WTC11 (cell line): ENCODE measurements around the gene PIGO. TPM values are rescaled to one million over a fixed set of nuclear protein-coding genes. Genes with fewer than 3 reads are reported as not detected.

ENCODE experiments used
- AR ChIP-seq: fragments of 250-450 bp; sonication (Bioruptor Pico); IDR thresholded peaks from 2 replicates; pipeline ENCODE4 v1.9.0; 2021; ENCODE audit warnings: mild to moderate bottlenecking
- ATF3 ChIP-seq: sonication (generic); formaldehyde crosslinking; conservative IDR thresholded peaks from 2 replicates; pipeline ENCODE4 v1.8.1; 2022; ENCODE audit warnings: mild to moderate bottlenecking, missing genetic modification reagents
- CREB1 ChIP-seq: sonication (generic); formaldehyde crosslinking; IDR thresholded peaks from 2 replicates; pipeline ENCODE4 v1.8.0; 2023; ENCODE audit warnings: mild to moderate bottlenecking, missing genetic modification reagents
- CREM ChIP-seq: sonication (generic); formaldehyde crosslinking; IDR thresholded peaks from 2 replicates; pipeline ENCODE4 v1.8.1; 2022; ENCODE audit warnings: mild to moderate bottlenecking, missing genetic modification reagents, moderate library complexity
- CTCF ChIP-seq: fragments of 200-600 bp; IDR thresholded peaks from 2 replicates; pipeline ENCODE4 v1.8.0; 2022; ENCODE audit warnings: antibody characterized with exemption
- E2F4 ChIP-seq: sonication (generic); formaldehyde crosslinking; IDR thresholded peaks from 2 replicates; pipeline ENCODE4 v1.8.1; 2022; ENCODE audit warnings: low read depth, mild to moderate bottlenecking, moderate library complexity, missing genetic modification reagents, borderline replicate concordance
- ERG ChIP-seq: fragments of 250-450 bp; sonication (Bioruptor Pico); IDR thresholded peaks from 2 replicates; pipeline ENCODE4 v1.8.0; 2021; ENCODE audit warnings: mild to moderate bottlenecking
- FOXP4 ChIP-seq: sonication (generic); formaldehyde crosslinking; IDR thresholded peaks from 2 replicates; pipeline ENCODE4 v1.8.0; 2022; ENCODE audit warnings: mild to moderate bottlenecking, missing genetic modification reagents
- HMGXB4 ChIP-seq: sonication (generic); formaldehyde crosslinking; IDR thresholded peaks from 2 replicates; pipeline ENCODE4 v1.8.1; 2023; ENCODE audit warnings: mild to moderate bottlenecking, moderate library complexity, missing genetic modification reagents
- IRF1 ChIP-seq: sonication (generic); formaldehyde crosslinking; IDR thresholded peaks from 2 replicates; pipeline ENCODE4 v1.8.0; 2023; ENCODE audit warnings: missing genetic modification reagents
- IRF2 ChIP-seq: sonication (generic); formaldehyde crosslinking; IDR thresholded peaks from 2 replicates; pipeline ENCODE4 v1.8.0; 2022; ENCODE audit warnings: low read depth, missing genetic modification reagents, borderline replicate concordance
- MAX ChIP-seq: sonication (generic); formaldehyde crosslinking; IDR thresholded peaks from 2 replicates; pipeline ENCODE4 v1.8.0; 2022; ENCODE audit warnings: mild to moderate bottlenecking, missing genetic modification reagents
- NR1H2 ChIP-seq: sonication (generic); formaldehyde crosslinking; IDR thresholded peaks from 2 replicates; pipeline ENCODE4 v1.9.0; 2021; ENCODE audit warnings: mild to moderate bottlenecking, moderate library complexity, missing genetic modification reagents
- PRDM15 ChIP-seq: sonication (generic); formaldehyde crosslinking; IDR thresholded peaks from 2 replicates; pipeline ENCODE4 v1.8.0; 2022; ENCODE audit warnings: missing genetic modification reagents
- SOX15 ChIP-seq: fragments of 250-450 bp; sonication (Bioruptor Pico); IDR thresholded peaks from 2 replicates; pipeline ENCODE4 v1.9.0; 2021; ENCODE audit warnings: mild to moderate bottlenecking
- USF1 ChIP-seq: sonication (generic); formaldehyde crosslinking; IDR thresholded peaks from 2 replicates; pipeline ENCODE4 v1.8.0; 2022; ENCODE audit warnings: mild to moderate bottlenecking, missing genetic modification reagents
- ZBTB21 ChIP-seq: sonication (generic); formaldehyde crosslinking; IDR thresholded peaks from 2 replicates; pipeline ENCODE4 v1.8.1; 2023; ENCODE audit warnings: mild to moderate bottlenecking, missing genetic modification reagents, borderline replicate concordance
- ZBTB43 ChIP-seq: sonication (generic); formaldehyde crosslinking; IDR thresholded peaks from 2 replicates; pipeline ENCODE4 v1.8.1; 2023; ENCODE audit warnings: mild to moderate bottlenecking, missing genetic modification reagents
- ZNF317 ChIP-seq: sonication (generic); formaldehyde crosslinking; IDR thresholded peaks from 2 replicates; pipeline ENCODE4 v1.8.1; 2023; ENCODE audit warnings: low read depth, mild to moderate bottlenecking, moderate library complexity, missing genetic modification reagents, borderline replicate concordance
- total RNA-seq: library from RNA; stranded (reverse); gene quantifications from 3 replicates; pipeline ENCODE4 v1.2.3, GENCODE V29; 2021

The PIGO gene
- total RNA-seq, 1 experiment from 2014 or later, result 23.8 TPM

GRCh38 chr9:35071814-35072460 lies 24.5 kb downstream of the PIGO start (continued):
- TF ChIP-seq E2F4 (CRISPR knock-in tag) (no peak), IRF1 (CRISPR knock-in tag) (no peak), ATF3 (CRISPR knock-in tag) (no peak), ZNF317 (no peak), NR1H2 (CRISPR knock-in tag) (no peak), CREB1 (CRISPR knock-in tag) (no peak), CREM (no peak; the same call in 1 of the 2 replicates), SOX15 (CRISPR knock-in tag) (no peak), CTCF (no peak), PRDM15 (CRISPR knock-in tag) (peak; percentile 95), FOXP4 (0 out of 2 replicates have a peak, but pooled peaks have one; percentile 5), ZBTB43 (CRISPR knock-in tag) (no peak), ZBTB21 (CRISPR knock-in tag) (peak; percentile 88; the same call in 1 of the 2 replicates), AR (CRISPR knock-in tag) (no peak), IRF2 (no peak), USF1 (CRISPR knock-in tag) (no peak), ERG (no peak), MAX (peak; percentile 69; the same call in 1 of the 2 replicates), HMGXB4 (CRISPR knock-in tag) (peak; percentile 97)
